ENCODE data around the gene SAMD3.
A peak's percentile ranks its signal among the peaks of the same experiment; 100 is the strongest.
"Not testable (repeated sequence)": the region's sequence is repeated elsewhere in the genome, so short reads cannot be mapped to it uniquely, and the experiment has no call there.

SAMD3 gene

GRCh38 chr6:130183271-130184222 lies 39.2 kb downstream of the SAMD3 start:
- peaks cover 45% of the 10 kb centered on the region for H3K4me1 Mint-ChIP-seq
- H3K27me3 Mint-ChIP-seq: no peaks in the 10 kb centered on the region
- peak overlapping the region; percentile 85 for H3K27ac Mint-ChIP-seq (ENCODE audit: low read depth)
- peak overlapping the region; percentile 33 for H3K4me3 Mint-ChIP-seq
- ATAC-seq (replicated peaks; ENCODE audit: extremely low read depth, poor library complexity, severe bottlenecking): peak; percentile 98
- peaks cover 72% of the 10 kb centered on the region for H3K36me3 Mint-ChIP-seq (ENCODE audit: insufficient read depth)
- peak in 1 of 2 donors; percentile 65 for DNase-seq (ENCODE audit: low spot score in 2 of 2)
- H3K9me3 Mint-ChIP-seq: no peaks in the 10 kb centered on the region

- no peak overlapping the region for H3K4me3 Mint-ChIP-seq
- H3K4me1 Mint-ChIP-seq: peaks cover 42% of the 10 kb centered on the region
- H3K9me3 Mint-ChIP-seq: no peaks in the 10 kb centered on the region
- DNase-seq (ENCODE audit: low spot score in 2 of 2): no peak
- peaks cover 71% of the 10 kb centered on the region for H3K36me3 Mint-ChIP-seq (ENCODE audit: insufficient read depth)
- ATAC-seq (replicated peaks; ENCODE audit: extremely low read depth, poor library complexity, severe bottlenecking): no peak
- peak overlapping the region; percentile 85 for H3K27ac Mint-ChIP-seq (ENCODE audit: low read depth)
- H3K27me3 Mint-ChIP-seq: no peaks in the 10 kb centered on the region
Observed at GRCh38 chr6:130182466-130182865, 40.3 kb downstream of the SAMD3 start.

GRCh38 chr6:130178692-130179091 lies 44.1 kb downstream of the SAMD3 start:
- H3K4me3 Mint-ChIP-seq: no peak overlapping the region
- no peak overlapping the region for H3K27ac Mint-ChIP-seq (ENCODE audit: low read depth)
- DNase-seq (ENCODE audit: low spot score in 2 of 2) (no peak), ATAC-seq (replicated peaks; ENCODE audit: extremely low read depth, poor library complexity, severe bottlenecking) (no peak)
- no peaks in the 10 kb centered on the region for H3K27me3 Mint-ChIP-seq
- H3K9me3 Mint-ChIP-seq: no peaks in the 10 kb centered on the region
- peaks cover 32% of the 10 kb centered on the region for H3K4me1 Mint-ChIP-seq
- H3K36me3 Mint-ChIP-seq (ENCODE audit: insufficient read depth): peaks cover 69% of the 10 kb centered on the region

- peaks cover 15% of the 10 kb centered on the region for H3K9me3 Mint-ChIP-seq
- peaks cover 55% of the 10 kb centered on the region for H3K36me3 Mint-ChIP-seq (ENCODE audit: insufficient read depth)
- no peak for DNase-seq (ENCODE audit: low spot score in 2 of 2)
- H3K4me1 Mint-ChIP-seq: peaks cover 41% of the 10 kb centered on the region
- no peak for ATAC-seq (replicated peaks; ENCODE audit: extremely low read depth, poor library complexity, severe bottlenecking)
- peak overlapping the region; percentile 82 for H3K27ac Mint-ChIP-seq (ENCODE audit: low read depth)
- H3K4me3 Mint-ChIP-seq: no peak overlapping the region
- H3K27me3 Mint-ChIP-seq: no peaks in the 10 kb centered on the region
Observed at GRCh38 chr6:130176378-130176777, 46.4 kb downstream of the SAMD3 start.

GRCh38 chr6:130173377-130174004 lies 49.3 kb downstream of the SAMD3 start:
- H3K36me3 Mint-ChIP-seq (ENCODE audit: insufficient read depth): peaks cover 33% of the 10 kb centered on the region
- DNase-seq (ENCODE audit: low spot score in 2 of 2); H3K27me3 Mint-ChIP-seq; ATAC-seq (replicated peaks; ENCODE audit: extremely low read depth, poor library complexity, severe bottlenecking); H3K4me3 Mint-ChIP-seq; H3K27ac Mint-ChIP-seq (ENCODE audit: low read depth): not testable (repeated sequence)
- H3K9me3 Mint-ChIP-seq: peaks cover 28% of the 10 kb centered on the region
- H3K4me1 Mint-ChIP-seq: peaks cover 42% of the 10 kb centered on the region

- Mint-ChIP-seq H3K4me1 (peaks cover 58% of the 10 kb centered on the region), H3K36me3 (ENCODE audit: insufficient read depth) (peaks cover 41% of the 10 kb centered on the region), H3K27ac (ENCODE audit: low read depth) (peak overlapping the region; percentile 17), H3K9me3 (peaks cover 28% of the 10 kb centered on the region)
- not testable (repeated sequence) for H3K4me3 Mint-ChIP-seq; DNase-seq (ENCODE audit: low spot score in 2 of 2); H3K27me3 Mint-ChIP-seq; ATAC-seq (replicated peaks; ENCODE audit: extremely low read depth, poor library complexity, severe bottlenecking)
Observed at GRCh38 chr6:130170160-130170559, 52.6 kb downstream of the SAMD3 start.

- H3K9me3 Mint-ChIP-seq: peaks cover 23% of the 10 kb centered on the region
- ATAC-seq (replicated peaks; ENCODE audit: extremely low read depth, poor library complexity, severe bottlenecking) (no peak), DNase-seq (ENCODE audit: low spot score in 2 of 2) (no peak)
- H3K27me3 Mint-ChIP-seq: no peaks in the 10 kb centered on the region
- no peak overlapping the region for H3K4me3 Mint-ChIP-seq
- H3K27ac Mint-ChIP-seq (ENCODE audit: low read depth): peak overlapping the region; percentile 92
- peaks cover 65% of the 10 kb centered on the region for H3K4me1 Mint-ChIP-seq
- H3K36me3 Mint-ChIP-seq (ENCODE audit: insufficient read depth): peaks cover 41% of the 10 kb centered on the region
Observed at GRCh38 chr6:130167655-130168054, 55.1 kb downstream of the SAMD3 start.

- Mint-ChIP-seq H3K36me3 (ENCODE audit: insufficient read depth) (peaks cover 56% of the 10 kb centered on the region), H3K27ac (ENCODE audit: low read depth) (peak overlapping the region; percentile 92)
Observed at GRCh38 chr6:130164251-130164650, 58.5 kb downstream of the SAMD3 start.

GRCh38 chr6:130163266-130163665 lies 59.5 kb downstream of the SAMD3 start:
- no peaks in the 10 kb centered on the region for H3K9me3 Mint-ChIP-seq
- DNase-seq (ENCODE audit: low spot score in 2 of 2): no peak
- no peak overlapping the region for H3K27ac Mint-ChIP-seq (ENCODE audit: low read depth)
- no peak for ATAC-seq (replicated peaks; ENCODE audit: extremely low read depth, poor library complexity, severe bottlenecking)
- H3K4me1 Mint-ChIP-seq: peaks cover 64% of the 10 kb centered on the region
- H3K27me3 Mint-ChIP-seq: no peaks in the 10 kb centered on the region
- peaks cover 60% of the 10 kb centered on the region for H3K36me3 Mint-ChIP-seq (ENCODE audit: insufficient read depth)
- H3K4me3 Mint-ChIP-seq: no peak overlapping the region

More at GRCh38 chr6:130164251-130164650, 58.5 kb downstream of the SAMD3 start:
- Mint-ChIP-seq H3K27me3 (no peaks in the 10 kb centered on the region), H3K4me1 (peaks cover 67% of the 10 kb centered on the region), H3K4me3 (no peak overlapping the region), H3K9me3 (no peaks in the 10 kb centered on the region)
- DNase-seq (ENCODE audit: low spot score in 2 of 2): no peak
- ATAC-seq (replicated peaks; ENCODE audit: extremely low read depth, poor library complexity, severe bottlenecking): no peak

- DNase-seq (ENCODE audit: low spot score in 2 of 2): no peak
Observed at GRCh38 chr6:130162421-130162820, 60.3 kb downstream of the SAMD3 start.

GRCh38 chr6:130161683-130162404 lies 60.9 kb downstream of the SAMD3 start:
- peak overlapping the region; percentile 73 for H3K27ac Mint-ChIP-seq (ENCODE audit: low read depth)
- ATAC-seq (replicated peaks; ENCODE audit: extremely low read depth, poor library complexity, severe bottlenecking): peak; percentile 19
- peaks cover 59% of the 10 kb centered on the region for H3K36me3 Mint-ChIP-seq (ENCODE audit: insufficient read depth)

More at GRCh38 chr6:130162421-130162820, 60.3 kb downstream of the SAMD3 start:
- H3K9me3 Mint-ChIP-seq: no peaks in the 10 kb centered on the region
- peak overlapping the region; percentile 73 for H3K27ac Mint-ChIP-seq (ENCODE audit: low read depth)
- no peak overlapping the region for H3K4me3 Mint-ChIP-seq
- no peaks in the 10 kb centered on the region for H3K27me3 Mint-ChIP-seq
- peaks cover 59% of the 10 kb centered on the region for H3K4me1 Mint-ChIP-seq
- peaks cover 62% of the 10 kb centered on the region for H3K36me3 Mint-ChIP-seq (ENCODE audit: insufficient read depth)
- no peak for ATAC-seq (replicated peaks; ENCODE audit: extremely low read depth, poor library complexity, severe bottlenecking)

GRCh38 chr6:130159956-130160355 lies 62.8 kb downstream of the SAMD3 start:
- peak overlapping the region; percentile 77 for H3K27ac Mint-ChIP-seq (ENCODE audit: low read depth)
- H3K4me3 Mint-ChIP-seq: no peak overlapping the region
- ATAC-seq (replicated peaks; ENCODE audit: extremely low read depth, poor library complexity, severe bottlenecking) (no peak), DNase-seq (ENCODE audit: low spot score in 2 of 2) (no peak)
- H3K27me3 Mint-ChIP-seq: no peaks in the 10 kb centered on the region
- H3K9me3 Mint-ChIP-seq: no peaks in the 10 kb centered on the region
- H3K4me1 Mint-ChIP-seq: peaks cover 42% of the 10 kb centered on the region
- H3K36me3 Mint-ChIP-seq (ENCODE audit: insufficient read depth): peaks cover 57% of the 10 kb centered on the region

More at GRCh38 chr6:130161683-130162404, 60.9 kb downstream of the SAMD3 start:
- DNase-seq (ENCODE audit: low spot score in 2 of 2): no peak
- Mint-ChIP-seq H3K9me3 (no peaks in the 10 kb centered on the region), H3K4me3 (no peak overlapping the region), H3K27me3 (no peaks in the 10 kb centered on the region), H3K4me1 (peaks cover 53% of the 10 kb centered on the region)
